RWPE1 (cell line): Measurements from ENCODE around the gene LRRC4.

ENCODE experiments used
- CTCF ChIA-PET: fragments of 350-600 bp; sonication (Branson Sonifier 250); formaldehyde crosslinking; extraction: SDS; loops from one replicate; lab custom pipeline; 2021; lab: Yijun Ruan, JAX
- POLR2A ChIA-PET: fragments of 400-600 bp; formaldehyde crosslinking; extraction: SDS; loops from one replicate; lab custom pipeline; 2020; ENCODE audit warnings: antibody characterized with exemption; ENCODE audit not compliant: low non-redundant PET; lab: Yijun Ruan, JAX
- DNase-seq: peaks from one replicate; pipeline ENCODE4 v3.0.0; 2012; ENCODE audit warnings: low spot score
- H3K27ac ChIP-seq: fragments of 450-650 bp; 2 replicates; pipeline ENCODE4 v1.5.1; 2017
- TF ChIP-seq, protein P1 (sequence below): fragments of 450-650 bp; conservative IDR thresholded peaks from 2 replicates; pipeline ENCODE4 v1.5.1; 2017; ENCODE audit warnings: low read depth, mild to moderate bottlenecking

LRRC4 gene

GRCh38 chr7:128030654-128031611 lies at the start of gene LRRC4:
Gene LRRC4 (minus strand): TSS chr7:128031437. CDS start chr7:128030640, 797 bp downstream.
- POLR2A ChIA-PET = no interaction called here
- peak; percentile 44 for DNase-seq
- TF ChIP-seq, protein P1, sequence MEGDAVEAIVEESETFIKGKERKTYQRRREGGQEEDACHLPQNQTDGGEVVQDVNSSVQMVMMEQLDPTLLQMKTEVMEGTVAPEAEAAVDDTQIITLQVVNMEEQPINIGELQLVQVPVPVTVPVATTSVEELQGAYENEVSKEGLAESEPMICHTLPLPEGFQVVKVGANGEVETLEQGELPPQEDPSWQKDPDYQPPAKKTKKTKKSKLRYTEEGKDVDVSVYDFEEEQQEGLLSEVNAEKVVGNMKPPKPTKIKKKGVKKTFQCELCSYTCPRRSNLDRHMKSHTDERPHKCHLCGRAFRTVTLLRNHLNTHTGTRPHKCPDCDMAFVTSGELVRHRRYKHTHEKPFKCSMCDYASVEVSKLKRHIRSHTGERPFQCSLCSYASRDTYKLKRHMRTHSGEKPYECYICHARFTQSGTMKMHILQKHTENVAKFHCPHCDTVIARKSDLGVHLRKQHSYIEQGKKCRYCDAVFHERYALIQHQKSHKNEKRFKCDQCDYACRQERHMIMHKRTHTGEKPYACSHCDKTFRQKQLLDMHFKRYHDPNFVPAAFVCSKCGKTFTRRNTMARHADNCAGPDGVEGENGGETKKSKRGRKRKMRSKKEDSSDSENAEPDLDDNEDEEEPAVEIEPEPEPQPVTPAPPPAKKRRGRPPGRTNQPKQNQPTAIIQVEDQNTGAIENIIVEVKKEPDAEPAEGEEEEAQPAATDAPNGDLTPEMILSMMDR = no peak
- peak within 1 kb of the TSS; percentile 23; the same call in 1 of the 2 replicates for H3K27ac ChIP-seq
- CTCF ChIA-PET = no interaction called here

DNA sequence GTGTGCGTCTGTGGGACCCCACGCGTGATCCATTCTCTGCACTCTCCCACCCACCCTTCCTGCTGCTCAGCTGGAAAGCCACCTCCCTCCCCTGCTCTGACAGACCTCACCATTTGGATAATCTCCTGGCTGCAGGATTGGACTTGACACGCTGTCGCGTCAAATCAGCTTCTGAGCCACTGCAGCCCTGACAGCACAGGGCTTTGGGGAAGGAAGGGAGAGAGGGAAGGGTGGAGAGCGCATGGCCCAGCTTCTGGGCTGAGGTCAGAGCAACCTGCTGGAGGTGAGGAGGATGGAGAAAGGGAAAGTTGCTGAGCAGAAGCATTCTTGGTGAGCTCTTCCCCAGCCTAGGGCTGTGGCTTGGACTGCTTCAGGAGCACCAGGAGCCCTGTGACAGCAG lies 48.9 kb upstream of the LRRC4 start:
- CTCF ChIA-PET = no interaction called here
- no peak overlapping the region for H3K27ac ChIP-seq
- POLR2A ChIA-PET = no interaction called here
- DNase-seq = no peak
- TF ChIP-seq, protein P1 = no peak

DNA sequence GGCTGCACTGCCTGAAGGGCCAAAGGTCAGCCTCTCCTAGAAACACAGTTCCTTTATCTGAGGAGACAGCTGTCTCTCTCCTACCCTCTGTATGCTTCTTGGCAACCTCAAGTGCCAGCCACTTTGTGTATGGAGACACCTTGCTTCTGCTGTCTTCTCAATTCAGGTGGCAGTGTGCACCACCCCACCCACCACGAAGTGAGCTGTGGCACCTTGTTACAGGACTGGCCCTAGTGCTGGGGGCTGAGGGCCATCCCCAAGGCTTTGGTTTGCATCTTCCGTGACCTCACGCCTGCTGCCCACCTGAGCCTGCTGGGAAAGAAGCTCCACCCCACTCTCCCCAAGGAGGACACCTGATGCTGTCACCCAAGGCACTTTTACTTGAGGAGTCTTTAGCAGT lies 47.1 kb upstream of the LRRC4 start:
- no peak for DNase-seq
- H3K27ac ChIP-seq = no peak overlapping the region
- TF ChIP-seq, protein P1 = no peak
- ChIA-PET POLR2A (no interaction called here), CTCF (no interaction called here)

- ChIA-PET CTCF (interaction anchor here (0.9 kb wide), 1 partner anchor 58 kb away, joined by 4 read pairs; no protein-coding TSS in a partner anchor), POLR2A (no interaction called here)
- DNase-seq = no peak
- no peak overlapping the region for H3K27ac ChIP-seq
- TF ChIP-seq, protein P1 = no peak
Observed at GRCh38 chr7:128076796-128077271, 45.6 kb upstream of the LRRC4 start.

DNA sequence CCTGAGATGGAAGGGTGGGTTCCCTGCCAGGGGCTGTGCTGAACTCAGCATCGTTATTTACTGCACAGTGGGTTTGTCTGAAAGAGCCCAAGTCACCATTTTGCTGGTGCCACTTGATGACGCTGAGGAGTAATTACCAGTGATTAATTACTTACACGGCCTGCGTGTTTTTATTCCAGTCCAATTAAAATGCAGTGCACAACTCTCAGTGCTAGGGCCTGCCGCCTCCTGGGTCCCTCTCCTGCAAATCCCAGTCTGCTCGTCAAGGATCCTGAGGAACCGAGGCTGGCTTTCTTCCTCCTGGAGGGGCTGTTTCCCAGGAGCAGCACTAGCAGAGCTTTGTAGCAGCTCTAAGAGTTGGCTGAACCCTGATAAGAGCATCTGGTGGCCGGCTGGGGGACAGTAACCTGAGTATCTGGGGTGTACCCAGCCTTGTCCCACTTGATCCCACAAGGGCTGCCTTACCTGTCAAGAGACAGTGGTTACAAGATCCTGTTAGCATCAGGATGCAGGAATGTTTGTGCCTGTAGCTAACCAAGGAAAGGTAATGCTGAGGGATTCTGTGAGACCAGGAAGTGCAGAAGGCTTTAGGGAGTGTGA lies 45.1 kb upstream of the LRRC4 start:
- TF ChIP-seq, protein P1 = no peak
- no peak for DNase-seq
- CTCF ChIA-PET = interaction anchor here (0.9 kb wide), 1 partner anchor 59 kb away, joined by 4 read pairs; no protein-coding TSS in a partner anchor
- POLR2A ChIA-PET = no interaction called here
- no peak overlapping the region for H3K27ac ChIP-seq
